Medulla oblongata (tissue), 1 donor: Measurements from ENCODE around the gene DTD2.

ENCODE experiments used
- DNase-seq: peaks from one replicate; pipeline ENCODE4 v3.0.0-alpha.2; 2015; ENCODE audit errors: extremely low spot score

Gene DTD2

GRCh38 chr14:31405599-31406232 is 51.6 kb downstream of the DTD2 start:
- no peak for DNase-seq

GRCh38 chr14:31405106-31405505 is 52.2 kb downstream of the DTD2 start:
- DNase-seq, result no peak

GRCh38 chr14:31403707-31404106 is 53.6 kb downstream of the DTD2 start:
- no peak for DNase-seq

- DNase-seq, result no peak
Observed at GRCh38 chr14:31402764-31403439, 54.4 kb downstream of the DTD2 start.

GRCh38 chr14:31401369-31401932 is 55.9 kb downstream of the DTD2 start:
- no peak for DNase-seq

- DNase-seq, result no peak
Observed at GRCh38 chr14:31400031-31400638, 57.2 kb downstream of the DTD2 start.
